ENCODE measurements around the gene RHOBTB3.

RHOBTB3 gene

DNA sequence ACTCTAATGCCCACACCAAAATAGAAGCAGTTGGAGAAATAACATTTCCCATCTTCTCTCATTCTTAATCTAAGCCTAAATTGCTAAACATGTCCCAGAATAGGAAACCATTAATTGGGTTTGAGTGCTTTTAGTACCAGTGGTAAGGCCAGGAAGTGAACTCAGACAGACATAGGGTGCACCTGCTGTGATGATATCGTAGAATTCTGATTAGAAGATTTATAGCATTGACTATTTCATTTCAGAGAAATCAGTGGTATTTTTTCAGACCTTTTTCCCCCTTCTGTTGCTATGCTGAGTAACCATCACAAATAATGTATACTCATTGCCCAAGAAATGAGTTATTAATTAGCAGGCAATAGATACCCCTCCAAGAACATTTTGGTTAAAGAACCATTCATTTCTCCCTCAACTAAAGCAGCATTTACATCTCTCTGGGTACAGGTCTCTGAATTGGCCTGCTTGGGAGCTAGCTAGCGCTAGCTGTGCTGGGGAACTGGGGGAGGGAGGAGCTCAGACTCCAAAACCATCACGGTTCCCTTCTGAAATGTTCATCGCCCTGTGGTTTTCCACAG is 84.1 kb downstream of the RHOBTB3 start:
- H3K27ac ChIP-seq (ENCODE audit: low read depth, low read length) = peak overlapping the region; percentile 6

DNA sequence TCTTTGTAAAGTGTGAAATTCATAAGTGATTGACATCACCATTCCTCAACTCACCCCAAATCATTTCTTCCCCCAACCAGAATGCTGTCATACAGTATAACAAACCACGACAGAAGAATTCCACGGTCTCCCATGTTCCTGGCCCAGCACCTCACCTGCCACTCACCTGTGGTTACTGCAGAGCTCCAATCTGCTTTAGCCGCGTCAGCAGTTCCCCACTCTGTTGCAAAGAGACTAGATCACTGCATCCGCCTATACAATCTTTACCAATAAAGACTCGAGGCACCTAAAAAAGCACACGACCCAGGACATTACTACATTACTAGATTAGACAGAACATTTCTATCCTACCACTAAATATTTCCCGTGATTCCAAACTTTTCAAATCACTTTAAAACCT is 85.2 kb downstream of the RHOBTB3 start:
- Histone ChIP-seq H3K4me3 (ENCODE audit: low read depth in 1 of 5, low read length in 5 of 5) (no peak overlapping the region), H3K9me3 (ENCODE audit: control insufficient read depth in 5 of 5, low read length in 5 of 5) (no peaks in the 10 kb centered on the region), H3K27ac (ENCODE audit: low read depth, low read length) (peak overlapping the region; percentile 37), H3K36me3 (ENCODE audit: control insufficient read depth in 5 of 5, insufficient read depth in 5 of 5, low read length in 5 of 5) (peaks cover 11 to 47% (median 42%) of the 10 kb centered on the region in 5 donors), H3K27me3 (ENCODE audit: control insufficient read depth in 5 of 5, insufficient read depth in 4 of 5, low read length in 5 of 5) (no peaks in the 10 kb centered on the region), H3K4me1 (ENCODE audit: control insufficient read depth in 5 of 5, insufficient read depth in 5 of 5, low read length in 5 of 5) (peaks cover 14 to 64% (median 50%) of the 10 kb centered on the region in 5 donors), H3K9ac (ENCODE audit: low read length in 5 of 5) (no peak overlapping the region)

More for the DNA sequence above, 84.1 kb downstream of the RHOBTB3 start:
- Histone ChIP-seq H3K36me3 (ENCODE audit: control insufficient read depth in 5 of 5, insufficient read depth in 5 of 5, low read length in 5 of 5) (peaks cover 11 to 47% (median 42%) of the 10 kb centered on the region in 5 donors), H3K27me3 (ENCODE audit: control insufficient read depth in 5 of 5, insufficient read depth in 4 of 5, low read length in 5 of 5) (no peaks in the 10 kb centered on the region), H3K4me1 (ENCODE audit: control insufficient read depth in 5 of 5, insufficient read depth in 5 of 5, low read length in 5 of 5) (peaks cover 15 to 61% (median 47%) of the 10 kb centered on the region in 5 donors), H3K9ac (ENCODE audit: low read length in 5 of 5) (no peak overlapping the region), H3K4me3 (ENCODE audit: low read depth in 1 of 5, low read length in 5 of 5) (no peak overlapping the region), H3K9me3 (ENCODE audit: control insufficient read depth in 5 of 5, low read length in 5 of 5) (no peaks in the 10 kb centered on the region)

DNA sequence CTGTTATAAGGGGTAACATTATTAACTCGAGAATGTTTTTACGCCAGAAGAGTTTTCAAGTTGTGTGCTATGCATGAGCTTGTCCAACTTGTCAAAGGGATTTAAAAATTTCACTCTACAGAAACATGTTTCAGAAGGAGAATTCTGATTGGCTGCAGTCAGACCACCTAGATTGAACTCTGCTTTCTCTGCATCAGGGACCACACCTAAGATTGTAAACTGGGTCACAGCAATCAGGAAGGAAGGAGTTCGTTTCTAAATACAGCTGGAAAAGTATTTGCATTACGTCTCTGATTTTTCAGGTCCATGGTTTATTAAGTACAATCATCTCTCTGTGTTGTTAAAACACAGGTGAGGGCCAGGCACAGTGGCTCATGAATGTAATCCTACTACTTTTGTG is 85.6 kb downstream of the RHOBTB3 start:
- Histone ChIP-seq H3K27ac (ENCODE audit: low read depth, low read length) (peak overlapping the region; percentile 72), H3K4me3 (ENCODE audit: low read depth in 1 of 5, low read length in 5 of 5) (peak overlapping the region in 2 of 5 donors; percentile 25 to 58), H3K4me1 (ENCODE audit: control insufficient read depth in 5 of 5, insufficient read depth in 5 of 5, low read length in 5 of 5) (peaks cover 14 to 64% (median 52%) of the 10 kb centered on the region in 5 donors), H3K36me3 (ENCODE audit: control insufficient read depth in 5 of 5, insufficient read depth in 5 of 5, low read length in 5 of 5) (peaks cover 11 to 47% (median 42%) of the 10 kb centered on the region in 5 donors), H3K27me3 (ENCODE audit: control insufficient read depth in 5 of 5, insufficient read depth in 4 of 5, low read length in 5 of 5) (no peaks in the 10 kb centered on the region), H3K9me3 (ENCODE audit: control insufficient read depth in 5 of 5, low read length in 5 of 5) (no peaks in the 10 kb centered on the region), H3K9ac (ENCODE audit: low read length in 5 of 5) (no peak overlapping the region)

DNA sequence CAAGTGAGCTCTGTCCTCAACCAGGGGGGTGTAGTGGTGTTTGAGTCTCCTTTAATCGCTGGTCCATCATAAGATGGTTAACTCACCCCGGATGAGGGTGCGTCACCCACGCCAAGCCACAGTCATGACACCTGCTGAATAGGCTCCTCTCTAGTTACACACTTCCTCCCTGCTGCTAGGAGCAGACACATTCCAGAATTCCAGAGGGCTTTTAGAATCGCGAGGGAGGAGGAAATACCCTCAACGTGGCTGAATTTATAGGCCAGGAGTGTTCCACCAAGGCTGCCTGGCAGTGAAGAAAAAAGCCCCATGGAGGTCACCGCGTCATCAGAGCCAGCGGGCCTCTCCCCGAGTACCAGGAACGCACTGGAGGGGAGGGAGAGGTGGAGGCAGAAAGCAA is 86.3 kb downstream of the RHOBTB3 start:
- Histone ChIP-seq H3K36me3 (ENCODE audit: control insufficient read depth in 5 of 5, insufficient read depth in 5 of 5, low read length in 5 of 5) (peaks cover 11 to 44% (median 38%) of the 10 kb centered on the region in 5 donors), H3K9ac (ENCODE audit: low read length in 5 of 5) (peak overlapping the region in 3 of 5 donors; percentile 21 to 53 (median 31)), H3K27ac (ENCODE audit: low read depth, low read length) (peak overlapping the region; percentile 72), H3K9me3 (ENCODE audit: control insufficient read depth in 5 of 5, low read length in 5 of 5) (no peaks in the 10 kb centered on the region), H3K4me1 (ENCODE audit: control insufficient read depth in 5 of 5, insufficient read depth in 5 of 5, low read length in 5 of 5) (peaks cover 14 to 59% (median 48%) of the 10 kb centered on the region in 5 donors), H3K27me3 (ENCODE audit: control insufficient read depth in 5 of 5, insufficient read depth in 4 of 5, low read length in 5 of 5) (no peaks in the 10 kb centered on the region), H3K4me3 (ENCODE audit: low read depth in 1 of 5, low read length in 5 of 5) (peak overlapping the region in 4 of 5 donors; percentile 12 to 61 (median 42))

DNA sequence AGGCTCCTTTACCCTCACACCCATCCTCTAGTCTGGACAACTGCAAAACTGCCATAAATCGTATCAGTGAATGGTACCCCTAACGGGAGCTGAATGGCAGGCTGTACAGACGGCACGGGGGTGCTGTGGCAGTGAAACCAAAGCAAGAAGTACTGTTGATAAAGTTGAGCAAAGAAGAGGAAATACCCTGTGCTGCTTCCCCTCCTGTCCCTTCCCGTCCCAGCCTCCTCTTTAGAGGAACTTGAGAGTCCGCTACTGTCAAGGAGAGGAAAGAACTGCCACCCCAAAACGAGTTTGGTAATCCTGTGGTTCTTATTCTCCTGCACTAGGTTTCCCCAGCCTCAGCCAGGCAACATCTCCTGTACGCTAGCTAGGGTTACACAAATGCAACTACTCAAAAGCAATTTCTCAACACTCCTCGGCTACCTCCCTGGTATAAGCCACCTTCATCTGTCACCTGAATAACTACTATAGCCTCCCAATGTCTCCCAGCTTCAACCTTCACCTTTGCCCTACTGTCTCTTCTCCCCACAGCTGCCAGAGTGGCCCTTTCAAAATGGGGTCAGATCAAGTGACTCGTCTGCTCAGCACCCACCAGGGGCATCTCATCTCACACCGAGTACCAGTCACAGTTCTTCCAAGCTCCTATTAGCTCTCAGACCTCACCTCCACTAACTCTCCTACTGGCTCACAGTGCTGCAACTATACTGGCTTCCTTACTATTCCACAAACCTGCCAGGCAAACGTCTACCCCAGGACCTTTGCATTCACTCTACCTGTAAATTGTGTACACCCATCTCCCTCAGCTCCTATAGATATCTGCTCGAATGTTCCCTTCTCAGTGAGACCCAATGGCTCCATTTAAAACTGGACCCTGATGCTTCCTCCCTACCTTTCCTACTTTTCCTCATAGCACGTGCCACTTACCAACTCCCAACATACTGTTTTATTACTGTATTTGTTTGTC is 87.3 kb downstream of the RHOBTB3 start:
- H3K4me1 ChIP-seq (ENCODE audit: control insufficient read depth in 5 of 5, insufficient read depth in 5 of 5, low read length in 5 of 5) = peaks cover 15 to 66% (median 57%) of the 10 kb centered on the region in 5 donors
- peak overlapping the region in 4 of 5 donors; percentile 31 to 63 (median 54) for H3K9ac ChIP-seq (ENCODE audit: low read length in 5 of 5)
- H3K27me3 ChIP-seq (ENCODE audit: control insufficient read depth in 5 of 5, insufficient read depth in 4 of 5, low read length in 5 of 5) = no peaks in the 10 kb centered on the region
- H3K27ac ChIP-seq (ENCODE audit: low read depth, low read length) = peak overlapping the region; percentile 72
- H3K36me3 ChIP-seq (ENCODE audit: control insufficient read depth in 5 of 5, insufficient read depth in 5 of 5, low read length in 5 of 5) = peaks cover 8 to 38% (median 36%) of the 10 kb centered on the region in 5 donors
- H3K4me3 ChIP-seq (ENCODE audit: low read depth in 1 of 5, low read length in 5 of 5) = peak overlapping the region; percentile 28 to 63 (median 59)
- H3K9me3 ChIP-seq (ENCODE audit: control insufficient read depth in 5 of 5, low read length in 5 of 5) = no peaks in the 10 kb centered on the region

DNA sequence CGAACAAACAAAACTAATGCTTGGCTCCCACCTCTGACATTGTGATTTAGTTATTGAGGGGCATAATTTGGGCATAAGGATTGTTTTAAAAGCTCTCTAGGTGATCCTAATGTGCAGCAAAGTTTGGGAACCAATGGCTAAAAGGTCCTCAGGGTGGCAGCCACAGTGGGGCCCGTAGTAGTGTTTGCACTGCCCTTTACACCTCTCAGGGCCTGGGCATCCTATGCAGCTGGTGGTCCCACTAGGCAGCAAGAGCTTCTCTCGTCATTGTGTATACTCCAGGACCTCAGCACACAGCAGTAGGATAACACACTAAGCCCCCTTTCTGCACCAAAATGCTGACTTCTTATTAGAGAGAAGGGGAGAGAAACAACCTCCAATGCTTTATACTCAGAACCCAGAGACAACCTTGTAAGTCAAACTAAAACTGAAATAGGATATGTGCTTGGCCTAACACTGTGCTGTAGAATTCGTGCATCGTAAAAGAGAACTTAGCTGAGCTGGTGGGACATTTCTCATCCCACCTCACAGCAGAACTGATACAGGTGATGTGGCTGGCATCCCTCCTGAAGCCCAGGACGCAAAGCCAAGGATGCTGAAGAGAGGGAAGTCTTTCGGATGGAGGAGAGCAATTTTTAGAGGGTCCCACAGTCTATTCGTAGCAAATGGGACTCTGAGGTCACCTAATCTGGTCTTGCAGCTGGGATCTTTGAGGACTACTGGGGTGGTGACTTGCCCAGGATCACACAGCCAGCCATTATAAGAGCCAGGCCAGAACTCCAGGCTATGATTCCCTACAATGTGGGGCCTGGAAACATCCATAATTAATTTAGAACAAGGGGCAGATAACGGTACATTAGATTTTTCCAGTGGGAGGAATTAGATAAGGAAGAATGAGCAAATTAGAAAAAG is 90.2 kb downstream of the RHOBTB3 start:
- Histone ChIP-seq H3K9ac (ENCODE audit: low read length in 5 of 5) (peak overlapping the region; percentile 66 to 89 (median 85)), H3K9me3 (ENCODE audit: control insufficient read depth in 5 of 5, low read length in 5 of 5) (no peaks in the 10 kb centered on the region), H3K27me3 (ENCODE audit: control insufficient read depth in 5 of 5, insufficient read depth in 4 of 5, low read length in 5 of 5) (peaks cover 0 to 2% (median 0%) of the 10 kb centered on the region in 5 donors), H3K4me1 (ENCODE audit: control insufficient read depth in 5 of 5, insufficient read depth in 5 of 5, low read length in 5 of 5) (peaks cover 23 to 76% (median 68%) of the 10 kb centered on the region in 5 donors), H3K4me3 (ENCODE audit: low read depth in 1 of 5, low read length in 5 of 5) (peak overlapping the region; percentile 90 to 99 (median 96)), H3K27ac (ENCODE audit: low read depth, low read length) (peak overlapping the region; percentile 98), H3K36me3 (ENCODE audit: control insufficient read depth in 5 of 5, insufficient read depth in 5 of 5, low read length in 5 of 5) (peaks cover 0 to 11% (median 9%) of the 10 kb centered on the region in 5 donors)

DNA sequence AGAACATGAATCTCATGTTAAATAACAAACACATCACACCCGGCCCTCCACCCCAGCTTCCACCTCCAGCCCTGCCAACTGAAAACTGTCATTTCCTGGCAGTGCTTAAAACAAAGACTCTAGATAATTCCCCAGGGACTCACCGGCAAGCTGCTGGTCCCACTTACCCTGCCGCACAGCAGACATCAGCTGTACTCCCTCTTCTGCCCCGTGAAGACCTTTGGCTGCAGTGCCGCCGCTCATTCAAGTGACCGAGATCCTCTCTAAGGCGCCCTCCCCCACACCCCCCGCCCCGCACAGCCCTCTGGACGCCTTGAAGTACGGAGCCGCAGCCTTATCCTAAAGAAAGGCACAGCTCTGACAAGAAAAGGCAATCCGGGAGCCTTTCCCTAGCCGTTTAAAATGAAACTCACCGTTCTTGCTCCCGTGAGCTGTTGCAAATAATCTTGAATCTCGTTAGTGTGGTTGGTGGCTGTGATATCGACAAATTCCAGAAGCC is 91.0 kb downstream of the RHOBTB3 start:
- peaks cover 0 to 5% (median 4%) of the 10 kb centered on the region in 5 donors for H3K36me3 ChIP-seq (ENCODE audit: control insufficient read depth in 5 of 5, insufficient read depth in 5 of 5, low read length in 5 of 5)
- peak overlapping the region; percentile 90 to 99 (median 96) for H3K4me3 ChIP-seq (ENCODE audit: low read depth in 1 of 5, low read length in 5 of 5)
- H3K27me3 ChIP-seq (ENCODE audit: control insufficient read depth in 5 of 5, insufficient read depth in 4 of 5, low read length in 5 of 5) = peaks cover 0 to 2% (median 0%) of the 10 kb centered on the region in 5 donors
- peaks cover 23 to 71% (median 63%) of the 10 kb centered on the region in 5 donors for H3K4me1 ChIP-seq (ENCODE audit: control insufficient read depth in 5 of 5, insufficient read depth in 5 of 5, low read length in 5 of 5)
- H3K9ac ChIP-seq (ENCODE audit: low read length in 5 of 5) = peak overlapping the region; percentile 66 to 89 (median 85)
- peak overlapping the region; percentile 98 for H3K27ac ChIP-seq (ENCODE audit: low read depth, low read length)
- no peaks in the 10 kb centered on the region for H3K9me3 ChIP-seq (ENCODE audit: control insufficient read depth in 5 of 5, low read length in 5 of 5)

DNA sequence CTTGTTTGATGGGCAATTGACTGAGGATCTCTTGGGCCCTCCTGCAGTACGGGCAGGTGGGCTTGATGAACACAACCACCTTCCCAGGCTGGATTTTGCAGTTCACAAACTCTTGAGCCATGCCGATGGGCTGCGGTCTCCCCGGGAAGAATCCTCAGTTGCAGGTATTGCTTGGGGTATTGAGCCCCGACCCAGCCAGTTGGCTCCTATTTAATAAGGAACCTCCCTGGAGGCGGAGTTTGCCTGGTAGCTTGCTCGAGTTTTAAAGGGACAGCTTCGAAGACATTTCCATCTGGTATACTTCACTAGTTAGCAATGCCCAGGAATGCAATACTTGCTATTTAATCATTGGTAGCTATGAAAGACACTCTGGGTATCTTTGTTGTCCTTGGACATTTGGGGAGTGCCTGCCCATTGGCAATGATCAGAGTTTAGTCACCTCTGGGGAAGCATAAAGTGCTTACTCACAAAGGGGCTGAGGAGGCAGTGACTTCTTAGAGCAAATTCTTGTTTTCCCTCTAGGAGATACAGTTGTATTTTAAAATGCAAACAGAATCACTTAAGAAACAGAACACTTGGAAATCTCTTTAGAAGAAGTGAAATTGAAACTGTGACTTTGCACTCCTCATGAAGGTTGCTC is 91.5 kb downstream of the RHOBTB3 start, which contains the start of gene GLRX:
GLRX (minus strand) TSS at position 185 of the 640 bp plus-strand sequence; CDS start at position 121, 64 bp downstream.
- Histone ChIP-seq H3K9me3 (ENCODE audit: control insufficient read depth in 5 of 5, low read length in 5 of 5) (no peaks in the 10 kb centered on the region), H3K4me1 (ENCODE audit: control insufficient read depth in 5 of 5, insufficient read depth in 5 of 5, low read length in 5 of 5) (peaks cover 20 to 71% (median 62%) of the 10 kb centered on the region in 5 donors), H3K4me3 (ENCODE audit: low read depth in 1 of 5, low read length in 5 of 5) (peak within 1 kb of the TSS; percentile 90 to 99 (median 96)), H3K9ac (ENCODE audit: low read length in 5 of 5) (peak within 1 kb of the TSS; percentile 66 to 89 (median 85)), H3K27ac (ENCODE audit: low read depth, low read length) (peak within 1 kb of the TSS; percentile 98), H3K27me3 (ENCODE audit: control insufficient read depth in 5 of 5, insufficient read depth in 4 of 5, low read length in 5 of 5) (peaks cover 0 to 2% (median 0%) of the 10 kb centered on the region in 5 donors), H3K36me3 (ENCODE audit: control insufficient read depth in 5 of 5, insufficient read depth in 5 of 5, low read length in 5 of 5) (no peaks in the 10 kb centered on the region)
